ENCODE results near the gene TIMM44. TPM values are rescaled to one million over a fixed set of nuclear protein-coding genes. Genes with fewer than 3 reads are reported as not detected.

TIMM44 gene
- total and polyA plus RNA-seq, 8 donors: 36.7 to 56.5 (median 43.4) TPM

DNA sequence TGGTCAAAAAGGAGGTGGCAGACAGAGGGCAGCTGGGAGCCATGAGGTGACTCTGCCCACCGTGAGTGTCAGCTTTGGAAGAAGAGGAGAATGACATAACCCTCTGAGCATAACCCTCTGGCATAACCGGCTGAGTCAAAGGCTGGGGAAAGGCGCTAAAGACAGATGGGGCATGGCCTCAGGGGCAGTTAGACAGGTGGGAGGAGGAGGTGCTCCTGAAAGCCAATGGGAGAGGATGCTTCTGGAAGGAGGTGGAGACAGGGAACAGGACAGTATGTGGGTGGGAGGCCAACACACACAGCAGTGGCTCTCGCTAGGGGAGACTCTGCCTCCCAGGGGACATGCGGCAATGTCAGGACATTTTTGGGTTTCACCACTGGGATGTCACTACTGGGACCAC lies 44.8 kb upstream of the TIMM44 start:
- ATAC-seq (peak; percentile 37), DNase-seq (no peak)
- Histone ChIP-seq H3K27me3 (no peaks in the 10 kb centered on the region), H3K36me3 (peaks cover 0 to 81% of the 10 kb centered on the region in 2 donors), H3K4me3 (no peak overlapping the region), H3K27ac (peak overlapping the region; percentile 69 to 83), H3K4me1 (peaks cover 16 to 21% of the 10 kb centered on the region in 2 donors), H3K9me3 (no peaks in the 10 kb centered on the region)
- TF ChIP-seq, protein P1, sequence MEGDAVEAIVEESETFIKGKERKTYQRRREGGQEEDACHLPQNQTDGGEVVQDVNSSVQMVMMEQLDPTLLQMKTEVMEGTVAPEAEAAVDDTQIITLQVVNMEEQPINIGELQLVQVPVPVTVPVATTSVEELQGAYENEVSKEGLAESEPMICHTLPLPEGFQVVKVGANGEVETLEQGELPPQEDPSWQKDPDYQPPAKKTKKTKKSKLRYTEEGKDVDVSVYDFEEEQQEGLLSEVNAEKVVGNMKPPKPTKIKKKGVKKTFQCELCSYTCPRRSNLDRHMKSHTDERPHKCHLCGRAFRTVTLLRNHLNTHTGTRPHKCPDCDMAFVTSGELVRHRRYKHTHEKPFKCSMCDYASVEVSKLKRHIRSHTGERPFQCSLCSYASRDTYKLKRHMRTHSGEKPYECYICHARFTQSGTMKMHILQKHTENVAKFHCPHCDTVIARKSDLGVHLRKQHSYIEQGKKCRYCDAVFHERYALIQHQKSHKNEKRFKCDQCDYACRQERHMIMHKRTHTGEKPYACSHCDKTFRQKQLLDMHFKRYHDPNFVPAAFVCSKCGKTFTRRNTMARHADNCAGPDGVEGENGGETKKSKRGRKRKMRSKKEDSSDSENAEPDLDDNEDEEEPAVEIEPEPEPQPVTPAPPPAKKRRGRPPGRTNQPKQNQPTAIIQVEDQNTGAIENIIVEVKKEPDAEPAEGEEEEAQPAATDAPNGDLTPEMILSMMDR (IDR thresholded peaks at IDR 0.05): no peak
- intact Hi-C loops (cut with DNase I): no loop called here

DNA sequence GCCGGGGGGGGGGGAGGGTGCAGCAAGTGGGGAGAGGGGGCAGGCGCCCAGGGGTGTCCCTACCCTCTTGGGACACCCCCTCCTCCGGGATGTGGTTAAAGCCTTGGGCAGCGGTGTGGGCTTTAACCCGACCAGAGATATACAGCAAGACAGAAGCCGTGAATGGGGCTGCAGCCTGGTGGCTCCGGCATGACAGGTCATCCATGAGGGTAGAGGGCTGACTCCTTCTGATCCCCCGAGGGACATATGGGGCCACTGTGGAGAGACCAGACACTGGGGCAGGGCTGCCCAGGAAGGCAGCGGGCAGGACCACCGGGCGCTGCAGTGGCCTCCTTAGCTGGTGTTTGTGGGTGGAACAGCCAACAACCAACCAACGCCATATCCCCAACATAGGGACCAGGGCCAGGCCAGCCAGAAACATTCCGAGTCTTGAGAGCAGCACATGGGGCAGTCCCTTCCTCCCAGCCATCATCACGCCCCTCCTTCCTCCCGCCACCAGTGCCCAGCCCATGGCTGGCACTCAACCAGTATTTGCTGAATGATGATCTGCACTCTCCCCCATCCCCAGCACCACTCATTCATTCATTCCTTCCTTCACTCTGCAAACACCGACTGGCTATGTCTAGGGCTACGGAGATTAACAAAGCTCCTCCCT lies 43.8 kb upstream of the TIMM44 start:
- DNase-seq: peak in 1 of 4 donors; percentile 34
- peaks cover 0 to 91% of the 10 kb centered on the region in 2 donors for H3K36me3 ChIP-seq
- peak; percentile 4 for ATAC-seq
- TF ChIP-seq, protein P1 (IDR thresholded peaks at IDR 0.05): no peak
- intact Hi-C loops (cut with DNase I): no loop called here
- no peak overlapping the region for H3K4me3 ChIP-seq
- peaks cover 16 to 21% of the 10 kb centered on the region in 2 donors for H3K4me1 ChIP-seq
- H3K27ac ChIP-seq: no peak overlapping the region
- H3K9me3 ChIP-seq: no peaks in the 10 kb centered on the region
- no peaks in the 10 kb centered on the region for H3K27me3 ChIP-seq

DNA sequence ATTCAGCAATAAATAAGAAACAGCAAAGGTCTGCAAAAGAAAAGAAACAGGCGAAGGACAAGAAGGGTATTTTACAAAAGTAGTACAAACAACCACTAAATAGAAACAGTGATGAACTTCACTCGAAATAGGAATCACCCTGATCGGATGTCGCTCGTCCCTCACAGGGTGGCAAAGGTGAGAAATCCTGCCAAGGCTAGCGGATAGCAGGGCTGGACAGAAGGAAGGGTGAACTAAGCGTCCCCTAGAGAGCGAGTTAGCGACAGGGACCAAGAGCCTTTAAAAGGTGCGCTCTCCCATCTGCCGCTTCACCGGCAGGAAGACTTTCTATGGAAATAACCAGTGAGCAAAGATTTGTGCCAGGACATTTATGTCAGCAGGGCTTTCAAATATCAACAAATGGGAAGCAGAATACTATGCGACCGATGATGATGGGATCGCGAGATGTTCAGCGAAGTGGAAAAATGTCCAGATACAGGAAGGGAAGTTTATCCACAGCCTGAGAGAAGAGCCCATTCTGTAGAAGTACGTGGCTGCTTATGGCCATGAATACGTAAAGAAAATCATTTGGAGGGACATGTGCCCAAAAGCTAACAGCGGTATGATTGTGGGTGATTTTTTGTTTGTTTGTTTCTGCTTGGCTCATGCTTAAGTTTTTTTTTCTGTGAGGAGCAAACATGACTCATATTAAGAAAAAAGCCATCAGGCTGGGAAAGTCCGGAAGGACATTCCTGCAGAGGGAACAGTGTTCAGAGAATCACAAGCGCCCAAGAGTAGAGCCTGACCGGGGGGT lies 43.1 kb upstream of the TIMM44 start:
- Histone ChIP-seq H3K4me3 (no peak overlapping the region), H3K9me3 (no peaks in the 10 kb centered on the region), H3K36me3 (peaks cover 0 to 93% of the 10 kb centered on the region in 2 donors), H3K4me1 (peaks cover 16 to 21% of the 10 kb centered on the region in 2 donors), H3K27ac (peak overlapping the region; percentile 7 to 8), H3K27me3 (no peaks in the 10 kb centered on the region)
- TF ChIP-seq, protein P1 (IDR thresholded peaks at IDR 0.05): no peak
- DNase-seq (no peak), ATAC-seq (peak; percentile 32)
- intact Hi-C loops (cut with DNase I): no loop called here

DNA sequence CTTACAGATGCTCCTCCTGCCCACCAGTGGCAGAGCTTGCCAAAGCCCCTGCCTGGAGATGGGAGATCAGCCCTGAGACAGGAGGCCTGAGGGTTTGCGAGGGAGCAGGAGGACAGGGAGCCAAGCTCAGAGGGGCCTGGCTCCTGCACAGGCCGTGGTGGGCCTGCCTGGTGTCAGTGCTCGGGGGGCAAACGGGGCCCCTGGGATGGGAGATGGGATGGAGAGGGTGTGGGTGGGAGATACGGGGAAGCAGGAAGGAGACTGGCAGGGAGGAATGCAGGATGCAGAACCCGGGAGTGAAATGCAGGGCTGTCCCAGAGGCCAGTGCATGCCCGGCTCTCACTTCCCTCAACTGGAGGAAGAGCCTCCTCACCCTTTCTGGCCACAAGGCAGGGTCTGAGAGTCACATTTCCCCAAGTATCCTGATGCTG lies 42.0 kb upstream of the TIMM44 start:
- intact Hi-C loops (cut with DNase I): no loop called here

More for the DNA sequence above, 42.0 kb upstream of the TIMM44 start:
- TF ChIP-seq, protein P1 (IDR thresholded peaks at IDR 0.05): no peak
- DNase-seq (peak in 1 of 4 donors; percentile 61), ATAC-seq (no peak)
- peaks cover 16 to 21% of the 10 kb centered on the region in 2 donors for H3K4me1 ChIP-seq
- no peak overlapping the region for H3K27ac ChIP-seq
- H3K9me3 ChIP-seq: no peaks in the 10 kb centered on the region
- H3K27me3 ChIP-seq: no peaks in the 10 kb centered on the region
- peaks cover 0 to 92% of the 10 kb centered on the region in 2 donors for H3K36me3 ChIP-seq
- H3K4me3 ChIP-seq: no peak overlapping the region
